Measurements from ENCODE around the gene PACSIN2.

GRCh38 chr22:42976217-42976933 is 38.6 kb downstream of the PACSIN2 start:
- TF ChIP-seq CTCF (IDR thresholded peaks at IDR 0.05) (no peak), POLR2AphosphoS5 (IDR thresholded peaks at IDR 0.05; ENCODE audit: low read depth, low read length) (no peak), SIN3A (IDR thresholded peaks at IDR 0.05; ENCODE audit: borderline replicate concordance, insufficient read depth, low read depth, low read length) (no peak)
